HepG2 (cell line): ENCODE results near the gene CAB39.

ENCODE experiments used
- JUND ChIP-seq: sonication (generic); formaldehyde crosslinking; IDR thresholded peaks from 2 replicates; pipeline ENCODE4 v1.8.0; 2022; ENCODE audit warnings: mild to moderate bottlenecking, missing genetic modification reagents
- MEF2D ChIP-seq: sonication (generic); formaldehyde crosslinking; IDR thresholded peaks from 2 replicates; pipeline ENCODE4 v1.5.1; 2020; ENCODE audit warnings: mild to moderate bottlenecking, missing genetic modification reagents
- MTA3 ChIP-seq: sonication (generic); formaldehyde crosslinking; IDR thresholded peaks from 2 replicates; pipeline ENCODE4 v1.4.0; 2020; ENCODE audit warnings: missing genetic modification reagents
- SAFB2 ChIP-seq: sonication (generic); formaldehyde crosslinking; IDR thresholded peaks from 2 replicates; pipeline ENCODE4 v1.5.1; 2020; ENCODE audit warnings: missing genetic modification reagents, low read depth, mild to moderate bottlenecking, borderline replicate concordance
- SMC3 ChIP-seq: IDR thresholded peaks from 2 replicates; pipeline ENCODE4 v1.6.1; 2011; ENCODE audit warnings: low read length, improper control_type of control experiment
- TP53 ChIP-seq: sonication (generic); formaldehyde crosslinking; conservative IDR thresholded peaks from 2 replicates; pipeline ENCODE4 v1.4.0; 2020; ENCODE audit warnings: missing genetic modification reagents
- ZNF496 ChIP-seq: sonication (generic); formaldehyde crosslinking; IDR thresholded peaks from 2 replicates; pipeline ENCODE4 v1.8.1; 2023; ENCODE audit warnings: mild to moderate bottlenecking, moderate library complexity, missing genetic modification reagents; ENCODE audit not compliant: insufficient replicate concordance
- TF ChIP-seq, protein P1 (sequence below): sonication (generic); formaldehyde crosslinking; IDR thresholded peaks from 2 replicates; pipeline ENCODE4 v1.5.0; 2020; ENCODE audit warnings: mild to moderate bottlenecking, missing genetic modification reagents, moderate library complexity
- TF ChIP-seq, protein P2 (sequence below): sonication (generic); formaldehyde crosslinking; IDR thresholded peaks from 2 replicates; pipeline ENCODE4 v1.8.1; 2023; ENCODE audit warnings: missing genetic modification reagents, inconsistent platforms, borderline replicate concordance
- TF ChIP-seq, protein P3 (sequence below): sonication (generic); formaldehyde crosslinking; IDR thresholded peaks from 2 replicates; pipeline ENCODE4 v1.4.0; 2020; ENCODE audit warnings: missing genetic modification reagents
- TF ChIP-seq, protein P4 (sequence below): sonication (generic); formaldehyde crosslinking; IDR thresholded peaks from 2 replicates; pipeline ENCODE4; 2020; ENCODE audit warnings: missing genetic modification reagents, mild to moderate bottlenecking, borderline replicate concordance

DNA sequence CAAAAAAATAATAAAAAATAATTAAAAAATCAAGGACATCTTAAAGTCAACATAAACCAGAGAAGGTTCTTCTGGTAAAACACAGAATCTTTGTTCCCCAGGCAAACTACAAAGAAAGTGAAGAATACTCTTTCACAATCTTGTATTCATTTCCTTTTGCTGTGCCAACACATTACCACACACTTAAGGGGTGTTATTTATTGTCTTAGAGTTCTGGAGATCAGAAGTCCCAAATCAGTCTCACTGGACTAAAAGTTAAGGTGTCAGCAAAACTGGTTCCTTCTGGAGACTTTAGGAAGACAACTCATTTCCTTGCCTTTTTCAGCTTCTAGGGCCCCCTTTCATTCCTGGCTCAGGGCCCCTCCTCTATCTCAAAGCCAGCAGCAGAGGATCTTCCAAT lies 12.2 kb upstream of the CAB39 start:
- no peak for TF ChIP-seq MEF2D (CRISPR knock-in tag)
- no peak for TF ChIP-seq SMC3
- TF ChIP-seq, protein P1, sequence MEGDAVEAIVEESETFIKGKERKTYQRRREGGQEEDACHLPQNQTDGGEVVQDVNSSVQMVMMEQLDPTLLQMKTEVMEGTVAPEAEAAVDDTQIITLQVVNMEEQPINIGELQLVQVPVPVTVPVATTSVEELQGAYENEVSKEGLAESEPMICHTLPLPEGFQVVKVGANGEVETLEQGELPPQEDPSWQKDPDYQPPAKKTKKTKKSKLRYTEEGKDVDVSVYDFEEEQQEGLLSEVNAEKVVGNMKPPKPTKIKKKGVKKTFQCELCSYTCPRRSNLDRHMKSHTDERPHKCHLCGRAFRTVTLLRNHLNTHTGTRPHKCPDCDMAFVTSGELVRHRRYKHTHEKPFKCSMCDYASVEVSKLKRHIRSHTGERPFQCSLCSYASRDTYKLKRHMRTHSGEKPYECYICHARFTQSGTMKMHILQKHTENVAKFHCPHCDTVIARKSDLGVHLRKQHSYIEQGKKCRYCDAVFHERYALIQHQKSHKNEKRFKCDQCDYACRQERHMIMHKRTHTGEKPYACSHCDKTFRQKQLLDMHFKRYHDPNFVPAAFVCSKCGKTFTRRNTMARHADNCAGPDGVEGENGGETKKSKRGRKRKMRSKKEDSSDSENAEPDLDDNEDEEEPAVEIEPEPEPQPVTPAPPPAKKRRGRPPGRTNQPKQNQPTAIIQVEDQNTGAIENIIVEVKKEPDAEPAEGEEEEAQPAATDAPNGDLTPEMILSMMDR (CRISPR knock-in tag) = no peak
- no peak for TF ChIP-seq ZNF496
- TF ChIP-seq, protein P2, sequence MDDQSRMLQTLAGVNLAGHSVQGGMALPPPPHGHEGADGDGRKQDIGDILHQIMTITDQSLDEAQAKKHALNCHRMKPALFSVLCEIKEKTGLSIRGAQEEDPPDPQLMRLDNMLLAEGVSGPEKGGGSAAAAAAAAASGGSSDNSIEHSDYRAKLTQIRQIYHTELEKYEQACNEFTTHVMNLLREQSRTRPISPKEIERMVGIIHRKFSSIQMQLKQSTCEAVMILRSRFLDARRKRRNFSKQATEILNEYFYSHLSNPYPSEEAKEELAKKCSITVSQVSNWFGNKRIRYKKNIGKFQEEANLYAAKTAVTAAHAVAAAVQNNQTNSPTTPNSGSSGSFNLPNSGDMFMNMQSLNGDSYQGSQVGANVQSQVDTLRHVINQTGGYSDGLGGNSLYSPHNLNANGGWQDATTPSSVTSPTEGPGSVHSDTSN (CRISPR knock-in tag) = no peak
- TF ChIP-seq TP53 (CRISPR knock-in tag) = no peak
- no peak for TF ChIP-seq SAFB2 (CRISPR knock-in tag)
- TF ChIP-seq MTA3 = no peak
- TF ChIP-seq, protein P3, sequence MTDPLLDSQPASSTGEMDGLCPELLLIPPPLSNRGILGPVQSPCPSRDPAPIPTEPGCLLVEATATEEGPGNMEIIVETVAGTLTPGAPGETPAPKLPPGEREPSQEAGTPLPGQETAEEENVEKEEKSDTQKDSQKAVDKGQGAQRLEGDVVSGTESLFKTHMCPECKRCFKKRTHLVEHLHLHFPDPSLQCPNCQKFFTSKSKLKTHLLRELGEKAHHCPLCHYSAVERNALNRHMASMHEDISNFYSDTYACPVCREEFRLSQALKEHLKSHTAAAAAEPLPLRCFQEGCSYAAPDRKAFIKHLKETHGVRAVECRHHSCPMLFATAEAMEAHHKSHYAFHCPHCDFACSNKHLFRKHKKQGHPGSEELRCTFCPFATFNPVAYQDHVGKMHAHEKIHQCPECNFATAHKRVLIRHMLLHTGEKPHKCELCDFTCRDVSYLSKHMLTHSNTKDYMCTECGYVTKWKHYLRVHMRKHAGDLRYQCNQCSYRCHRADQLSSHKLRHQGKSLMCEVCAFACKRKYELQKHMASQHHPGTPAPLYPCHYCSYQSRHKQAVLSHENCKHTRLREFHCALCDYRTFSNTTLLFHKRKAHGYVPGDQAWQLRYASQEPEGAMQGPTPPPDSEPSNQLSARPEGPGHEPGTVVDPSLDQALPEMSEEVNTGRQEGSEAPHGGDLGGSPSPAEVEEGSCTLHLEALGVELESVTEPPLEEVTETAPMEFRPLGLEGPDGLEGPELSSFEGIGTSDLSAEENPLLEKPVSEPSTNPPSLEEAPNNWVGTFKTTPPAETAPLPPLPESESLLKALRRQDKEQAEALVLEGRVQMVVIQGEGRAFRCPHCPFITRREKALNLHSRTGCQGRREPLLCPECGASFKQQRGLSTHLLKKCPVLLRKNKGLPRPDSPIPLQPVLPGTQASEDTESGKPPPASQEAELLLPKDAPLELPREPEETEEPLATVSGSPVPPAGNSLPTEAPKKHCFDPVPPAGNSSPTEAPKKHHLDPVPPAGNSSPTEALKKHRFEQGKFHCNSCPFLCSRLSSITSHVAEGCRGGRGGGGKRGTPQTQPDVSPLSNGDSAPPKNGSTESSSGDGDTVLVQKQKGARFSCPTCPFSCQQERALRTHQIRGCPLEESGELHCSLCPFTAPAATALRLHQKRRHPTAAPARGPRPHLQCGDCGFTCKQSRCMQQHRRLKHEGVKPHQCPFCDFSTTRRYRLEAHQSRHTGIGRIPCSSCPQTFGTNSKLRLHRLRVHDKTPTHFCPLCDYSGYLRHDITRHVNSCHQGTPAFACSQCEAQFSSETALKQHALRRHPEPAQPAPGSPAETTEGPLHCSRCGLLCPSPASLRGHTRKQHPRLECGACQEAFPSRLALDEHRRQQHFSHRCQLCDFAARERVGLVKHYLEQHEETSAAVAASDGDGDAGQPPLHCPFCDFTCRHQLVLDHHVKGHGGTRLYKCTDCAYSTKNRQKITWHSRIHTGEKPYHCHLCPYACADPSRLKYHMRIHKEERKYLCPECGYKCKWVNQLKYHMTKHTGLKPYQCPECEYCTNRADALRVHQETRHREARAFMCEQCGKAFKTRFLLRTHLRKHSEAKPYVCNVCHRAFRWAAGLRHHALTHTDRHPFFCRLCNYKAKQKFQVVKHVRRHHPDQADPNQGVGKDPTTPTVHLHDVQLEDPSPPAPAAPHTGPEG (CRISPR knock-in tag) = no peak
- TF ChIP-seq, protein P4, sequence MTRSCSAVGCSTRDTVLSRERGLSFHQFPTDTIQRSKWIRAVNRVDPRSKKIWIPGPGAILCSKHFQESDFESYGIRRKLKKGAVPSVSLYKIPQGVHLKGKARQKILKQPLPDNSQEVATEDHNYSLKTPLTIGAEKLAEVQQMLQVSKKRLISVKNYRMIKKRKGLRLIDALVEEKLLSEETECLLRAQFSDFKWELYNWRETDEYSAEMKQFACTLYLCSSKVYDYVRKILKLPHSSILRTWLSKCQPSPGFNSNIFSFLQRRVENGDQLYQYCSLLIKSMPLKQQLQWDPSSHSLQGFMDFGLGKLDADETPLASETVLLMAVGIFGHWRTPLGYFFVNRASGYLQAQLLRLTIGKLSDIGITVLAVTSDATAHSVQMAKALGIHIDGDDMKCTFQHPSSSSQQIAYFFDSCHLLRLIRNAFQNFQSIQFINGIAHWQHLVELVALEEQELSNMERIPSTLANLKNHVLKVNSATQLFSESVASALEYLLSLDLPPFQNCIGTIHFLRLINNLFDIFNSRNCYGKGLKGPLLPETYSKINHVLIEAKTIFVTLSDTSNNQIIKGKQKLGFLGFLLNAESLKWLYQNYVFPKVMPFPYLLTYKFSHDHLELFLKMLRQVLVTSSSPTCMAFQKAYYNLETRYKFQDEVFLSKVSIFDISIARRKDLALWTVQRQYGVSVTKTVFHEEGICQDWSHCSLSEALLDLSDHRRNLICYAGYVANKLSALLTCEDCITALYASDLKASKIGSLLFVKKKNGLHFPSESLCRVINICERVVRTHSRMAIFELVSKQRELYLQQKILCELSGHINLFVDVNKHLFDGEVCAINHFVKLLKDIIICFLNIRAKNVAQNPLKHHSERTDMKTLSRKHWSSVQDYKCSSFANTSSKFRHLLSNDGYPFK (CRISPR knock-in tag) = no peak
- no peak for TF ChIP-seq JUND
